ENCODE data around the gene TM7SF2.

DNA sequence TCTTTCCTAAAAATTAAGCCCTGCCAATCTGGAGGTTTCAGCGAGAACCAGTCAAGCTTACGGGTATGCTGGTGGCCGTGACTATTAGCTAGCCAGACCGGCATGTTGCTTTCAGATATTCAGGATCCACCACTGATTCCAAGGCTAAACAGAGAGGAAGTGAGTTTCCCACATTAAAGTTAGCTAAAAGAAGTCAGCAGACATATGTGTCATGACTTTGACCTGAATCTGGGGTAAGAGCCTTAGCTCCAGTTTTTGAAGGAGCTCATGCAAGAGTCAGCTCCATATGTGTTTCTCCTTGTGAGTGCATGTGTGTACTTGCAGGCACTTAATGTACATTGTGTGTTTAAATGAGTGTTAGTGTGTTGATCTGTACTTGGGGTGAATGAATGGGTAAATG, 26.2 kb upstream of the TM7SF2 start:
- TF ChIP-seq, protein P1, sequence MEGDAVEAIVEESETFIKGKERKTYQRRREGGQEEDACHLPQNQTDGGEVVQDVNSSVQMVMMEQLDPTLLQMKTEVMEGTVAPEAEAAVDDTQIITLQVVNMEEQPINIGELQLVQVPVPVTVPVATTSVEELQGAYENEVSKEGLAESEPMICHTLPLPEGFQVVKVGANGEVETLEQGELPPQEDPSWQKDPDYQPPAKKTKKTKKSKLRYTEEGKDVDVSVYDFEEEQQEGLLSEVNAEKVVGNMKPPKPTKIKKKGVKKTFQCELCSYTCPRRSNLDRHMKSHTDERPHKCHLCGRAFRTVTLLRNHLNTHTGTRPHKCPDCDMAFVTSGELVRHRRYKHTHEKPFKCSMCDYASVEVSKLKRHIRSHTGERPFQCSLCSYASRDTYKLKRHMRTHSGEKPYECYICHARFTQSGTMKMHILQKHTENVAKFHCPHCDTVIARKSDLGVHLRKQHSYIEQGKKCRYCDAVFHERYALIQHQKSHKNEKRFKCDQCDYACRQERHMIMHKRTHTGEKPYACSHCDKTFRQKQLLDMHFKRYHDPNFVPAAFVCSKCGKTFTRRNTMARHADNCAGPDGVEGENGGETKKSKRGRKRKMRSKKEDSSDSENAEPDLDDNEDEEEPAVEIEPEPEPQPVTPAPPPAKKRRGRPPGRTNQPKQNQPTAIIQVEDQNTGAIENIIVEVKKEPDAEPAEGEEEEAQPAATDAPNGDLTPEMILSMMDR (conservative IDR thresholded peaks at IDR 0.05; ENCODE audit: low read length) = no peak
- TF ChIP-seq EZH2phosphoT487 (IDR thresholded peaks at IDR 0.05; ENCODE audit: borderline replicate concordance) = no peak
